K562 (cell line): ENCODE data around the gene ABCA1. TPM values are rescaled to one million over a fixed set of nuclear protein-coding genes. Genes with fewer than 3 reads are reported as not detected.

ENCODE experiments used
- ATAC-seq: fragments of 200-7000 bp; cut with Tn5 transposase; 3 replicates; pipeline ENCODE4 v1.9.1; 2020; ENCODE audit warnings: moderate library complexity
- BruUV-seq: library from RNA; stranded (reverse); fragments of 400-500 nt; replicated peaks from 2 replicates; lab custom pipeline; 2021; lab: Mats Ljungman, UMichigan
- CTCF ChIA-PET: fragments of 300-600 bp; formaldehyde crosslinking; extraction: SDS; loops from one replicate; lab custom pipeline; 2021; ENCODE audit warnings: low intra/inter-chr PET ratio; lab: Yijun Ruan, JAX
- POLR2A ChIA-PET: fragments of 300-600, 350-650 bp; sonication (Branson Sonifier 250); formaldehyde crosslinking; extraction: SDS; loops from one replicate; lab custom pipeline; 2021; ENCODE audit warnings: antibody characterized with exemption, inconsistent platforms; lab: Yijun Ruan, JAX
- DNase-seq, 4 experiments: peaks; one replicate each; pipeline versions ENCODE4 v3.0.0 to v3.0.0-alpha.2; 2011 to 2018; ENCODE audit warnings: low spot score in 3 of 4, mixed read lengths in 3 of 4; ENCODE audit errors: extremely low read depth in 1 of 4
- FAIRE-seq: peaks from 2 replicates; lab custom pipeline; 2011; peaks lifted over from hg19 to GRCh38; lab: Jason Lieb, UNC
- H2AFZ ChIP-seq: 2 replicates; pipeline ENCODE4 v1.6.0; 2011; ENCODE audit warnings: low read depth, low read length, control low read depth, inconsistent platforms
- H3K27ac ChIP-seq: fragments of 200-600 bp; 3 replicates; pipeline ENCODE4 v1.8.0; 2011; ENCODE audit warnings: low read depth, mild to moderate bottlenecking, control low read depth, inconsistent platforms, low read length, moderate library complexity, mixed read lengths; ENCODE audit errors: extremely low read depth
- H3K27me3 ChIP-seq, 2 experiments: fragments of 300-600 bp in 1 of 2; 2 replicates in 1 of 2; 3 replicates in 1 of 2; pipeline versions ENCODE4 v1.6.0 to v1.8.0; 2011; ENCODE audit warnings: inconsistent platforms in 2 of 2, low read length in 2 of 2, mild to moderate bottlenecking in 1 of 2, mixed read lengths in 1 of 2, moderate library complexity in 1 of 2; ENCODE audit not compliant: control insufficient read depth in 2 of 2, insufficient read depth in 2 of 2
- H3K36me3 ChIP-seq: fragments of 300-600 bp; 3 replicates; pipeline ENCODE4 v1.8.0; 2011; ENCODE audit warnings: mild to moderate bottlenecking, low read length, inconsistent platforms; ENCODE audit not compliant: control insufficient read depth, insufficient read depth
- H3K4me1 ChIP-seq, 2 experiments: fragments of 200-600 bp in 1 of 2; replicated peaks in 1 of 2; 2 replicates in 1 of 2; 3 replicates in 1 of 2; pipeline versions ENCODE4 v1.5.1 to v1.8.0; 2011; ENCODE audit warnings: inconsistent platforms in 2 of 2, low read length in 2 of 2, mild to moderate bottlenecking in 1 of 2, mixed read lengths in 1 of 2, moderate library complexity in 1 of 2; ENCODE audit not compliant: control insufficient read depth in 2 of 2, insufficient read depth in 2 of 2
- H3K4me2 ChIP-seq: 2 replicates; pipeline ENCODE4 v1.6.1; 2011; ENCODE audit warnings: low read length, control low read depth, inconsistent platforms, mixed read lengths; ENCODE audit not compliant: insufficient read depth
- H3K4me3 ChIP-seq: fragments of 200-600 bp; sonication (generic), shearing (Covaris generic); 2 replicates; pipeline ENCODE4 v1.5.1; 2016; ENCODE audit warnings: control low read depth, inconsistent platforms
- H3K79me2 ChIP-seq: fragments of 200-600 bp; 3 replicates; pipeline ENCODE4 v1.8.0; 2011; ENCODE audit warnings: low read length, inconsistent platforms; ENCODE audit not compliant: control insufficient read depth, insufficient read depth
- H3K9ac ChIP-seq, 2 experiments: 2 replicates each; pipeline versions ENCODE4 v1.6.0 to v1.6.1; 2011; ENCODE audit warnings: low read depth in 2 of 2, low read length in 2 of 2, control low read depth in 1 of 2, inconsistent platforms in 1 of 2, mild to moderate bottlenecking in 1 of 2, mixed read lengths in 1 of 2; ENCODE audit not compliant: insufficient read depth in 1 of 2
- H3K9me1 ChIP-seq: one replicate; pipeline ENCODE4 v1.6.0; 2011; ENCODE audit warnings: inconsistent platforms, mild to moderate bottlenecking, low read length, moderate library complexity; ENCODE audit not compliant: control insufficient read depth, insufficient read depth
- H3K9me3 ChIP-seq: replicated peaks from 2 replicates; pipeline ENCODE4 v1.5.1; 2011; ENCODE audit warnings: low read depth, low read length, inconsistent platforms; ENCODE audit not compliant: control insufficient read depth, insufficient read depth
- H4K20me1 ChIP-seq: replicated peaks from 2 replicates; pipeline ENCODE4 v1.6.1; 2011; ENCODE audit warnings: low read length, inconsistent platforms, mixed read lengths; ENCODE audit not compliant: control insufficient read depth, insufficient read depth
- BRF1 ChIP-seq: IDR thresholded peaks from 3 replicates; pipeline ENCODE4 v1.6.1; 2011; ENCODE audit warnings: borderline replicate concordance, mild to moderate bottlenecking; ENCODE audit not compliant: insufficient read length; ENCODE audit errors: extremely low read depth
- C11orf30 ChIP-seq: fragments of 450-650 bp; IDR thresholded peaks from 2 replicates; pipeline ENCODE4 v1.6.1; 2016; ENCODE audit warnings: low read depth, mild to moderate bottlenecking
- HDAC8 ChIP-seq: fragments of 450-650 bp; IDR thresholded peaks from 2 replicates; pipeline ENCODE4 v1.6.1; 2016; ENCODE audit warnings: mild to moderate bottlenecking, missing genetic modification characterization, moderate library complexity, missing compliant biosample characterization
- PHB ChIP-seq: fragments of 250-450 bp; sonication (Bioruptor Pico); IDR thresholded peaks from 2 replicates; pipeline ENCODE4 v1.5.0; 2021
- RERE ChIP-seq: sonication (generic); formaldehyde crosslinking; IDR thresholded peaks from 2 replicates; pipeline ENCODE4 v1.8.0; 2023; ENCODE audit warnings: missing genetic modification reagents, mild to moderate bottlenecking, borderline replicate concordance
- SIX5 ChIP-seq, 2 experiments: IDR thresholded peaks; 2 replicates each; pipeline ENCODE4 v1.6.1; 2011; ENCODE audit warnings: low read length in 2 of 2, borderline replicate concordance in 1 of 2, low read depth in 1 of 2, mild to moderate bottlenecking in 1 of 2, moderate library complexity in 1 of 2; ENCODE audit not compliant: insufficient read depth in 1 of 2
- ZC3H8 ChIP-seq: fragments of 450-650 bp; IDR thresholded peaks from 2 replicates; pipeline ENCODE4 v1.6.1; 2017
- ZNF347 ChIP-seq: fragments of 450-650 bp; formaldehyde crosslinking; IDR thresholded peaks from 2 replicates; pipeline ENCODE4 v1.4.0; 2020; ENCODE audit warnings: low read depth, mild to moderate bottlenecking, moderate library complexity
- WGBS: fragments of 100-300 bp; shearing (Covaris generic); methylation state at CpG from one replicate; pipeline ENCODE4 v1.1.6; 2016; ENCODE audit warnings: low coverage, mixed read lengths; ENCODE audit not compliant: insufficient coverage; ENCODE audit errors: missing lambda C conversion rate; 5-methylcytosine and 5-hydroxymethylcytosine counted together
- in situ Hi-C: fragments of 300-500 bp; cut with MboI; formaldehyde crosslinking; loops from 4 replicates; pipeline ENCODE4 v1.15.0; 2018; ENCODE audit warnings: inconsistent platforms, mixed read lengths
- intact Hi-C: fragments of 100-400 bp; cut with micrococcal nuclease; formaldehyde crosslinking; loops from 2 replicates; pipeline ENCODE4 v1.14.2; 2022
- polyA plus RNA-seq, 8 experiments: library from polyadenylated mRNA; depleted of rRNA in 4 of 8; stranded (reverse) in 5 of 8; unstranded in 3 of 8; fragments of >200 nt; fragmentation: Nextera tagmentation in 2 of 8; fragmentation: Illumina TruSeq in 1 of 8; extraction: Ambion mirVana in 2 of 8; extraction: Trizol in 1 of 8; gene quantifications; 2 replicates each; pipeline versions ENCODE4 v1.2.1 to v1.2.3, GENCODE V29; 2011 to 2014; ENCODE audit warnings: inconsistent platforms in 1 of 8, missing spikeins in 1 of 8
- total RNA-seq, 7 experiments: library from RNA; depleted of rRNA in 6 of 7; stranded (reverse); fragments of >200 nt in 6 of 7; fragmentation: Illumina TruSeq in 2 of 7; extraction: Trizol in 2 of 7; gene quantifications; 2 replicates each; pipeline versions ENCODE4 v1.2.1 to v1.2.3, GENCODE V29; 2011 to 2021; ENCODE audit warnings: low replicate concordance in 1 of 7

The ABCA1 gene
- total and polyA plus RNA-seq, 9 of the 15 experiments (the other 6 are each of a cell fraction or from before 2014, with no cell fraction given): under 0.01 to 0.18 (median 0.02) TPM; not detected in 5

- Histone ChIP-seq H3K27ac (no peak overlapping the region), H3K4me2 (no peak overlapping the region), H3K9ac (no peak overlapping the region), H2AFZ (no peak overlapping the region), H3K79me2 (no peaks in the 10 kb centered on the region), H3K36me3 (no peaks in the 10 kb centered on the region), H3K4me3 (no peak overlapping the region), H3K4me1 (no peaks in the 10 kb centered on the region), H3K9me1 (no peaks in the 10 kb centered on the region), H3K27me3 (peaks cover 7 to 43% of the 10 kb centered on the region in 2 experiments; a peak in 4 of 5 replicates), H4K20me1 (no peaks in the 10 kb centered on the region; the same call in 1 of the 2 replicates), H3K9me3 (no peaks in the 10 kb centered on the region)
- BruUV-seq: no TSS peak
- intact Hi-C loops: no loop called here
- ChIA-PET CTCF (interaction anchor here (0.6 kb wide), 1 partner anchor 923 kb away, joined by 3 read pairs; no protein-coding TSS in a partner anchor), POLR2A (no interaction called here)
- WGBS: 0% methylated on average over 5 of the region's 5 CpGs
- no peak for ATAC-seq
- TF ChIP-seq HDAC8 (no peak), SIX5 (IDR thresholded peaks at IDR 0.05; ENCODE audit: borderline replicate concordance in 1 of 2, insufficient read depth in 1 of 2, low read depth in 1 of 2, low read length in 2 of 2) (no peak), PHB (no peak), C11orf30 (no peak), RERE (no peak), BRF1 (no peak), ZNF347 (no peak), ZC3H8 (no peak)
- no peak for FAIRE-seq
- in situ Hi-C loops: no loop called here
- no peak for DNase-seq
These were observed 89.0 kb downstream of the ABCA1 start for GRCh38 chr9:104838958-104839357.
